OCI-M1 (cell line): Measurements from ENCODE around the gene NEO1.

Experiments used
- DNase-seq: peaks from one replicate; lab custom pipeline; 2025; lab: John Stamatoyannopoulos, UW

Gene NEO1

DNA sequence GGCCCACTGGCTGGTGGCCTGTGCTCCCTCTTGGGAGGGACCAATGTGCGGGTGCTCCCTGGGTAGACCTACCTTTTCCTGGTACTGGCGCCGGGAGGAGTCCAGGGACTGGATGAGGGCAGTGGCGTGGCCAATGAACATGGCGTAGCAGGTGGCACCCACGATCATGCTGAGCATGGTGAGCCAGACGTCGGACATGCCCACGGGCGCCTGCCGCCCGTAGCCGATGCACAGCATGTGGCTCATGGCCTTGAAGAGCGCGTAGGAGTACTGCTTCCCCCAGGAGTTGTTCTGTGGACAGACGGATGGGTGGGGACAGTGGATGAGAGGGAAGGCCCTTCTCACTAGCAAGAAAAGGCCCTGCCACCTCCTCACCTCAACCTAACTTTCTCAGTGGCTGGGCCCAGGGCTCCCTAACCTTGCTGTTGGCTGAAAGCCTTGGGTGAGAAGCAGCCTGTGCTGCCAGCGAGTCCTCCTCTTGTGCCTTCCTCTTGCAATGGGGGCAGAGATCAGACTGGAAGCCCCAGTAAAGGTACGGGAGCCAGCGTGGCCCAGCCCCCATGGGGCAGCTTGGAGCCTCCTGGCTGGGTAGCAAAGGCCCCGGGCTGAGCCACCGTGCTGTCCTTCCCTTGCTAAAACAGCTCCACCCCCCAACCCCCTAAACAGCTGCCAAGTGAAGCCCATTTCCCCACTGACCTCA, 277.4 kb downstream of the NEO1 start:
- DNase-seq: no peak

DNA sequence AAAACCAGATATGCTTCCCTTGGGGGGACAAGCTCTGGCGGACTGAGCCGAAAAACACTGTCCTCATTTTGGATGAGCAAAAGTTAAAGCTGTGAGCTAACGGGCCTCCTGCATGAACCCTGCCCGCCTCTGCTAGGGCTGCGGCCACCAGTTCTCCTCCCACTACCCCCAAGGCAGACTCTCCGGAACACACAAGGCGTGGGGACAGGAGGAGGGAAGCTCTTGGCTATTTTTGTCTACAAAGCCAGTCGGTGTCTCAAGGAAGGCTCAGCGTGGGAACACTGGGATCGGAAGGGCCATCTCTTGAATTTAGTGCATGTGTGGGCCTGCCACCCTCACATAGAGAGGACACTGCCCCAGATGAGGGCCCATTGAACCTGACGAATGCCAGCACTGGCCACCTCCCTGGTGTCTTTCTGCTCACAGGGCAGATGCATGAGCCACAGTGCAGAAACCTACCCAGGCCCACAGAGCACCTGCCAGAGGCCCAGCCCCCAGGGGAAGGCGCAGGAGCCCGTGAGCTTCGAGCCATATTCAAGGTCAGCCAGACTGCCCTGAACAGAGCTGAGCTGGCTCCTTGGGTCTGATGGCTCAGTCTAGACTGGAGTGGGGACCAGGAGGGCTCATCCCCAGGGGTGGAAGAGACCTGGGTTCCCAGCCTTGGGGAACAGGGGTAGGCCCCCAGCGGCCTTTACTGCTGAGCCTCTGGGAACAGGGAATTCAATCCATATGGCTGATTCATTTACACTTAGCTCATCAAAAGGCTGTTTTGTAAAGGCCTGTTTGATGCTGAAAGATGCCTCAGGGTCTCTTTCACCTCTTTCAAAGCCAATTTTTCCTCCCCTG, 278.2 kb downstream of the NEO1 start:
- DNase-seq: no peak

DNA sequence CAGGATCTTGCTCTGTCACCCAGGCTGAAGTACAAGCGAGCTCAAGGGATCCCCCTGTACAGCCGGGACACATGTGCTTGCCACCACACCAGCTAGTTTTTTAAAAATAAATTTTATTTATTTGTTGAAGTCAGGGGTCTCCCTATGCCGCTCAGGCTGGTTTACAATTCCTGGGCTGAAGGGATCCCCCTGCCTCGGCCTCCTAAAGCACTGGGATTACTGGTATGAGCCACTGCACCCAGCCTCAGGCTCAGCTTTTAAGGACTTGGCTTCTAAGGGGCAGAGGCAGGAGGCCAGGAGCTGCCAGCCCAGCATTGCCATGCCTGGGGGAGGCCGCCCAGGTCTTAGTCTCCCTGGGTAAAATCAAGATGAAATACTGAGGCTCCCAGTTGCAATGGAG, 279.2 kb downstream of the NEO1 start:
- no peak for DNase-seq

DNA sequence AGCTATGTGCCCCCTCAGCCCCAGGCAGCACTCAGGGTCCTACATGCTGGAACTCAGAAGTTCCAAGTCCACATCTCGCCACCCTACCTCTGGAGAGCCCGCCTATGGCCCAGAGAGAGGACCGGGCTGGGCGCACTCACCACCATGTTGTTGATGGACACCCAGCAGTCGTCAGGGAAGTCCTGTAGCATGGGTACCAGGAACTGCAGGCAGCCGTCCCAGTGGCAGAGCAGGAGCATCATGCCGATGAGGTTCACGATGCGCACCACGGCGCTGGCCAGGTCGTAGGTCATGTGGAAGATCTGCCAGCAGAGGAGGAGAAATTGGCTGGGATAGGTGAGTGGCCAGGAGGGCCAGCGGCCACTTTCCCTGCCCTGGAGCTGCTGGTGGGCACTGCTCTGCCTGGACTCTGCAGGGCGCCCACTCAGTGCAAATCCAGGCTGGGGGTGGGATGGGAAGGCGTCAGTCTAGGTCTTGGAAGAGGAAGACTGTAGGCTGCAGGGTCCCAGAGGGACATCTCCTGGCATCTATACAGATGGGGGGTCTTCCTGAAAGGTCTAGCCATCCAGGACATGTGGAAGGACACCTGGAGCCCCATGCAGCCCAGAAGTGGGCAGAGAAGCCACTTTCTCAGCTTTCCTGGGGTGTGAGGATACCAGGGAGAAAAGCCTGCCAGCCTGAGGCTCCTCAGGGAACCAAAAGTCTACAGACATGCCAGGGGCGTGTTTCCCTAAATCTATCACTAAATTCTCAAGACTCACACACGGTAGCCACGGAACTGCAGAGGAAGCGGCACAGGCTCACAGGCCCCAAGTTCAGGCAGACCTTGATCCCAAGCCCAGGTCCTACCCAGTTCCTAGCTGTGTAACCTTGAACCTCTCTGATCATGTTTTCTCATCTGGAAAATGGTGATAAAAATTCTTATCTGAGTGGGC, 280.0 kb downstream of the NEO1 start:
- no peak for DNase-seq

DNA sequence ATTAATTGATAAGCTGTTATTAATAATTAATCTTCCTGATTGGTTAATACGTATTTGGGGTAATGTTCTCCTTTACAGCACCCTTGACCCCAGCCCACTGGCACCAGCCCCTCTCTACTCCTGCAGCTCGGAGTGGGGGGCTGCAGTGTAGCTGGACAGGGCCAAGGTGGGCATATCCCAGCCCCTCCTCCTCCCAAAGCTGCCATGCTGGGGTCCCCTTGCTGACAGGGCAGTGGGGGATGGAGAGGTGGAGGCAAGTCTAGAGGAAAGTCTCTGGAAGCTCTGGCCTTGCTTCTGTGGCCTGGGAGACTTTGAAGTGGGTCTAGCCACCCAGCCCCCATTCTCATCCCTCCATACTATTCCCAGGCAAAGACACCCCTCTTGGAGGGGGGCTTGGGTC, 280.7 kb downstream of the NEO1 start:
- no peak for DNase-seq

DNA sequence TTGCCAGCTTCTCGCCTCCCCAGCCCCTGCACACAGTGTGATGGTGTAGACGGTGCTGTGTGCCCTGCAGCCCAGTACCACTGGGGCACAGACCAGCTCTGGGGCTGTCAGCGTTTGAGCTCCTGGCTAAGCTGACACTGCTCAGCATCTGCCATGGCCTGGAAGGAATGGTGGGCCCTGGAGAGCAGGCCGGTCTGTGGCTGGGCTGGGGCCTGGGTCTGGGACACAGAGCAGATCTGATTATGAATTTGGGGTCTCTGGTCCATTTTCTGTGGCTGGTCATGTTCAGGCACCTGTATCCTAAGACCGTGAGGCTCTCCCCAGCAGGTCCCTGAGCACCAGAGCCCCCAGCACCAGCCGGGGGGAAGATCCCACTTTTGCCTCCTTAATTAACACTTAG, 281.8 kb downstream of the NEO1 start:
- no peak for DNase-seq

DNA sequence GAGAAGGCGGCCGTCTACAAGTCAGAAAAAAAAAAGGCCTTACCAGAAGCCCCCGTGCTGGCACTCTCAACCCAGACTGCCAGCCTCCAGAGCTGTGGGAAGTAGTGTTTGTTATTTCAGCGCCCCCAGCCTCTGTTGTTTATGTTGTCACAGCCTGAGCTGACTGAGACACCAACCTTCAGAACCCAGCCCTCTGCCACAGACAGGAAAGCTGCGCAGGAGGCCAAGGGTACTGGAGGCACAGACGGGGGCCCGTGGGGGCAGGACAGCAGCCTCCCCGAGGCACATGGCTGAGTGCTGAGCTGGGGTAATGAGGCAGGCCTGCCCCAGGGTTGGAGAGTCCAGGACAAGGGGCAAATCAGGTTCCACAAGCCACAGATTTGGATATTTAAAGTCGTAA, 282.8 kb downstream of the NEO1 start:
- DNase-seq: no peak

DNA sequence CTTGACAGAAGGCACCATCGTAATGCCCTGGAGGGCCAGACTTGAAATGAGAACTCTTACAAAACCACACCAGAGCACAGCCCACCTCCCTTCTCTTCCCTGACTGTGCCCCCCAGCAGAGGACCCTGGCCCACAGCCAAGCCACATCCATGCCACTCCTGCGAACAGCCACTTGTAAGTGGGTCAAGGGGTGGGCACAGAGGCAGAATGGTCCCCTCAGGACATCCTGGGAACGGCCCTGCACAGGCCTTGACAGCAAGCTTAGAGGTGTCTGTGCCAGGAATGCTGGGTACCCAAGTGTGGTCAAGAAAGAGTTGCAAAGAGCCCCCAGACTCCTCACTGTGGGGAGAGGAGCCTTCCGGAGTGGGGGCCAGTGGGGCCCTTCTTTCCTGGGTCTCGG, 283.2 kb downstream of the NEO1 start:
- DNase-seq: no peak

DNA sequence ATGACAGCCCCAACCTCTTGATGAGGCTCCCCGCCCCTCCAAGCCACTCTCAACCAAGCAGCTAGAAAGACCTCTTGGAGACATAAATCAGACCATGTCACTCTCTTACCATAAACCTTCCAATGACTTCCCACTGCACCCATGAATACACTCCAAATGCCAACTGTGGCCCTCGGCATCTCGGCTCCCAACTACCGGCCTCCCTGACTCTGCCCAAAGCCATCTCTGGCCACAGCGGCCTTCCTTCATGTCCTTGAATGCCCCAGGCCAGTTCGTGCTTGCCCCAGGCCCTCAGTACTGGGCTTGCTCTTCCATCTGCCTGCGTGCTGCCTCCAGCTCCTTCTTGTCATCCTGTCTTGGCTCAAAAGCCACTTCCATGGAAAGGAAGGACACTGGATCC, 284.5 kb downstream of the NEO1 start:
- no peak for DNase-seq

DNA sequence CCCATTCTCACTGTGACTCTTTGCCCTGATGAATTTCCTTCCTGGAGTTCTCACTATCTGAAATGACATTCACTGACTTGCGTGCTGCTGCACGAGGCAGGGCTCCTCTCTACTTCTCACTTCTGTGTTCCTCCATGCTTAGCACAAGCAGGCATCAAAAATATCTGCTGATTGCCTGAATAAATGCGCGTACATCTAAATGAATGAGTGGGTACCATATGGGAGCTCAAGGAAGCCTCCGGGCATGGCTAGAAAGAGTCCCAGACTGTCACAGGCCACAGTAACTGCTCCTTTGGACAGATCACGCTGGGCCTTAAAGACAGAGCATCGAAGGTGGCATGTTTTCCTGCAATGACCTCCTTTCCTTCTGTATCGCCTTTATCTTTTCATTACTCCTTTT, 284.9 kb downstream of the NEO1 start:
- no peak for DNase-seq

DNA sequence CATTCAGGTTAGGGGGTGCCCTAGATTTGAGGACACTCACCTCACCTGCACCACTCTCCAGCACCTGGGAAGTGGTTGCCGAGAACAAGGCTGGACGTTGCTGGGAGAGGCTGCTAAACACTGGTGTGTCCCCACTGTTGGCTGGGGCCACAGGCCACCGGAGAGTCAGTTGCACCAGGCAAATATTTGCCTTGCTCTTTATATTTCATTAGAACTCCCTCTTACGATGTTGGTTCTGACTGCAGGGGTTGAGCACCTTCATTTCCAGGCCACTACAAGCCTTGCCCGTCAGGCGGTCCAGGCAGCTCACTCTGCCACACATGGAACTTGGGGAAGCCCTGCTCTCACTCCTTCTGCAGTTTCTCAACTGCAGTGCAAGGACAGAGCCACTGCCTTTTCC, 285.8 kb downstream of the NEO1 start:
- no peak for DNase-seq

DNA sequence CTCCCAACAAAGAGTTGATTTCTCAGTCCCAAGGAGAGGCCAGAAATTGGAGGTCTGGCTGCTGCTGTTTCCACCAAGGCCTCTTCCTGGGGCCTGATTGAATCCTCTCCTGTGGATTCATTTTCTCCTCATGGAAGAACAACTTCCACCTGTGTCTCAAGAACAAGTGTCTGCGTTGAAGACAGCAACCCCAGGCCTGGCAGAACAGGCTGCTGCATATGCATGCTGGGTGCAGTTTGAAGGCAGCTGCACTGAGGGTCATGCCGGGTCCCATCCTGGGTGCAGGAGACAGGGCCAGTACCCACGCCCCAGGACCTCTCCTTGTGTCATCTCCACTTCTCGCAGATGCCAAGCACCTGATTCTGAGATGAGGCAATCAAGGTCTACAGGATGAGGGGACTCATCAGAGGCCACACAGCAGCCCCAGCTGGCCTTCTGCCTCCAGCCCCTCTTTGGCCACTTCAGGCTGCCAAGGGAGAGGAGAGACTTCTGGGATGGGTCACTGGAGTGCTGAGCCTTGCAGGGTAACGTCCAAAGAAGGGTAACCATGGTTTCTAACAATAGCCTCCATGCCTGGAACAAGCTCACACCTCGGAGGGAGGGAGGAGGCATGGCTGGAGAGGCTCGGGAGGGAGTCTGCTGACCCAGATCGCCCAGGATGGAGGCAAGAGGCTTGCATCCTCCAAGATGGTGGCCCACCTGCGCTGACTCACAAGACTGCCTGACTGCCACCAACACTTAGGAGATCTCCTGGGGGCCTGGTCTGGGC, 286.5 kb downstream of the NEO1 start:
- no peak for DNase-seq

DNA sequence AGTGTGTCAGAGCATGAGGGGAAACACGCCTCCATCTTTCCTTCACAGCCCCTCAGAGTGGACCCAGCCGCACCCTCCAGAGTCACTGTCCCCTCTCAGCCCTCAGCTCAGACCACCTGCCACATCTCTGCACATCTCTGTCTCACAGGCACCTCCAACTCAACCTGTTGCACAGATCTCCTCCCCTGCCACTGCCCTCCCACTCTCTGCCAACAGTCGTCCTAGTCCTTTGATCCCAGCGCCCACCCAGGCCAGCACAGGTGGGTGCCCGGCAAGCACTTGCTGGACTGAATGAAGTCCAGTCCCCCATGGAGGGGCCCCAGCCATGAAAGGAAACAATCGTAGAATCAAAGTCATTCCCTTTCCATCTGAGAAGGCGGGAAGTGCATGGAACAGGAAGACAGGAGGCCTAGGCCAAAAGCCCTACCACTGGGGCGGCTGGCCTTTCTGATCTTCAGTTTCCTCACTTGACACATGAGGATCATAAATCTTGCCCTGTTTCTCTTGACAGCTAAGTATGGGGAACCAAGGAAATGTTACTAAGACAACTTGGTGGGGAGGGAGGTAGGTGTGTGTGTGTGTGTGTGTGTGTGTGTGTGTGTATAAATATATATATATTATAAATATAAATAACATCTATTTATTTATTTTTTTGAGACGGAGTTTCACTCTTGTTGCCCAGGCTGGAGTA, 288.4 kb downstream of the NEO1 start:
- no peak for DNase-seq

DNA sequence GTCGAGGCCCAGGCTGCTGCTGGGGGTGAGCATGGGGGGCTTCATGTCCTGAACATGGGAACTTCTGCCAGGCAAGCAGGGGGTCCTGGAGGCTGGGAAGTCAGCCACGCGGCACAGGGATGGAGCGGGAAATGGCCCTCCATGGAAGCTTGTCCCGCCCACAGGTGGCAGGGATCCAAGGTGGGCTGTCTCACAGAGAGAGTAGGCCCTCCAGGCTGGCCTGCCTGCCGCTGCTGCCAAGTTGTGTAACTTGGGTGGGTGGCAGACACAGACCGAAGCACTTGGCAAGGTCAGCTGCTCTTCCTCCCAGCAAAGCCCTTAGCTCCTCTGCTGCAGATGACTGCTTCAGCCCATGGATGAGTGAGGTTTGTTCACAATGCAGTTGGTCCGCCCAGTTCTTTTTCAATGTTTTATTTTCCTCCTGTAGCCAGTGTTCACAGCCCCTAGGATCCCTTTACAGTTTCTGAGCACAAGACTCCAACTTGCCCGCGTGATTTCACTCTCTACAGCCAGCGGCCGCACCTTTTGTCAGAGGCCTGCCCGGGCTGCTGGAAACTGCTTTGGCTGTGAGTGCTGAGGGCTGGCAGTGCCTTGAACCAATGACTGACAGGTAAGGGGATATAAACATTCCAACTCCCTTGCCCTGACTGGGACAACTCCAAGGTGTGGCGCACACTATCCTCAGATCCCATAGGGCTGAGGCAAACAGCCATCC, 289.8 kb downstream of the NEO1 start:
- DNase-seq: no peak

DNA sequence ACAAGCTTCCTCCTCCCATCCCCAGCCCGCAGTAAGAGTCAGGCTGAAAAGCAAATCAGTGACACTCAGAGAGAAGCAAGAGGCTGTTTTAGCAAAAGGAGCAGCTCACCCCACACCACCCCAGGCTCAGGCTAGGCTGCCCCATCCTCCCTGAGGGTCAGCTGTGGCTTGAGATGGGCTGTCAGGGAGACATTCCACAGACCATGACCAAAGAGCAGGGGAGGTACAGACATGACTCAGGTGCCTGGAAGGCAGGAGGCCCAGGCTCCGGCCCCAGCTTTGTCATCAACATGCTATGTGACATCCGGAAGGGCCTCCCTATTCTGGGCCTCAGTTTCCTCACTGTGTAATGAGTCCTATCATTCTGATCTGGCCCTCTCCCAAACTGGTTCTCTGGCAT, 291.8 kb downstream of the NEO1 start:
- no peak for DNase-seq

DNA sequence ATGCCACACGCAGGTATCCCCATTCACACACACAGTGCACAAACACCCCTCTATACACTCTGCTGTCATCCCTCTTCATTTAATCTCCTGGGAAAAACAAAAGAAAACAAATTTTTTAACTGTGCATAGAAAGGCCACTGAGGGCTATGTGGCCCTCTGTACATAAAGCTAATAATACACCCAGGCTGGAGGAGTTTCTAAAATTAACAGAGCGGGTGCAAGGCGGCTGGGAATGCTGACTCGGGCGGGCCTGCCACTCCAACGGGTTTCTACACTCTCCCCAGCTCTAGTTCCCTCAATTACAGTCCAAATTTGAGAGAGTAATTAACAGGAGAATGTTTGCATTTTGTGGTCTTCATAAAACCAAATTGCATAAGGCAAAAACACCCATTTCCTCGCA, 293.4 kb downstream of the NEO1 start:
- no peak for DNase-seq

DNA sequence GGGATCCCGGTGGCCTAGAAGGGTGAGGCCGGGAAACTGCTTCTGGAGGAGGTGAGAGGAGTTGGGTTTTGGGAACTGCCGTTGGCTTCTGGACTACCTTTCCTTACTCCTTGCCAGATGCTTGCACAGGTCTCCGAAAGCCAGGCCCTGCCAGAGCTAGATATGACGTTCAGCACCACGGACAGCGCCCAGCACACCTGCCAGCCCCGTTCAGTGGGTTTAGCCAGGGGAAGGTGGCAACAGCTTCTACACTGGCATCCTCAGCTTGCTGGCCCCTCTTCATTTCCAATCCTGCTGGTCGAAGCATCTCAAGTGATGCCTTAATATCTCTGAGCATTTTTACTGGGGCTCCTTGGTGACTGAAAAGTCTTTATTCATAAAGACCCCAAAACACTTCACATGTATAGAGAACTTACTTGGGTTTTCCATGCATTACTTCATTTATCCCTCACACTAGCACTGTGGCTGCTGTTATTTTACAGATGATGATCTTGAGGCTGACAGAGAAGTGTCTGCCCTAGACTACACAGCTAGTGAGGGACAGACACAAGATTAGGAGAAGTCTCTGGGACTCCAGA, 294.6 kb downstream of the NEO1 start:
- peak; percentile 48 for DNase-seq

DNA sequence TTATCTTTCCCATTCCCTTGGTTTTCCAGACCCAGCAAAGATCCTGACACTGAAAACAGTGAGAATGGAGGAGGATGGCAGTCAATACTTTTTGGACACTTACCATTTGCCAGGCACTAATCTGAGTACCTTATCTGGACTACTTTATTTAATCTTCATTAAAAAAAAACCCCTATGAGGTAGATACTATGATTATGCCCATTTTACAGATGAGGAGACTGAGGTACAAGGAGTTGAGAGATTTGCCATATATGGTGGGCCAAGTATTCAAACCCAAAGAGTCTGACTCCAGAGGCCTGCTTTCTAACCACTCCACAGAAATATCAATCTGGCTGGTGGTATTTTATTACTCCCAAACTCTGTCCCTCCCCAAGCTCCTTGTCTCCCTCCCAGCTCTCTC, 296.9 kb downstream of the NEO1 start:
- no peak for DNase-seq

DNA sequence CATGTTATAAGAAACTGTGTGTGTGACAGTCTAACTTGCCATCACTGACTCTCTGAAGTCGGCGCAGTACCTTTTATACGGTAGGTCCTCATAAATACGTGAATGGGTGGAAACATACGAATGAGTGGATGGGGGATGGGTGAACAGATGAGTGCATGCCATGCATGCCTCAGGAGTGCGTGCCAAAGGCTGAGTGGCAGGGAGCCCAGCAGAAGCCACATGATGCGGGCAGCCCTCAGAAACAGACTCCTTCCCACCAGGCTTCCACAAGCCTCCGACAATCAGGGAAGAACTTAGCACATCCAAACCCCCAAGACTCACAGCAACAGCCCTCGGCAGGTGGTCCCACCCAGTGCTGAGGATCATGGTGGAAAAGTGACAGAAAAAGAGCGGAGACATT, 299.8 kb downstream of the NEO1 start:
- DNase-seq: no peak

DNA sequence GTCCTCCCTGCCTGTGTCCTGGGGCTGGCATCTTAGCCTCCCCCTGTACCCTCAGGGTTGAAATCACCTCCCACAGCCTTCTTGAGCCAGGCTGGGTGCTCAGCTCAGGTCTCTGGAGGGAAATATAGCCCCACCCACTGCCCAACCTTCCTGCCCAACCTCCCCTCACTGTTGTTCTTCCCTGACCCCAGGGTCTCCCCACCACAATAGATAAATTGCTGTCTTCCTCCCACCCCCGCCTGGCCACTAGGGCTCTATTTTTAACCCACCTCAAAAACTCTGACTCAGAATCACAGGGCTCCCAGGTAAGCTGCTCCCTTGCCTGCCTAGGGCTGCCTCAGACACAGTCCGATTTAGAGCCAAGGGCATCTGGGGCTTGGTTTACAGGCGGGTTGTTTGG, 301.5 kb downstream of the NEO1 start:
- no peak for DNase-seq
